Heart right ventricle (tissue), 16 donors: ENCODE data around the gene FICD. TPM values are rescaled to one million over a fixed set of nuclear protein-coding genes. Genes with fewer than 3 reads are reported as not detected.

Source experiments
- ATAC-seq, 8 donors: fragments of 200-7000 bp; cut with Tn5 transposase; one replicate each; pipeline ENCODE4 v1.9.1; 2020; ENCODE audit warnings: mild to moderate bottlenecking in 8 of 8, moderate library complexity in 8 of 8, moderate number of reproducible peaks in 1 of 8
- DNase-seq, 2 donors: peaks; one replicate each; pipeline ENCODE4 v3.0.0-alpha.2; 2020
- H3K27ac ChIP-seq, 10 donors: fragments of 200-600 bp; sonication (generic) in 2 of 10; one replicate each; pipeline versions ENCODE4 v1.5.0 to v1.8.0; 2020 to 2022; ENCODE audit warnings: mild to moderate bottlenecking in 3 of 10
- H3K27me3 ChIP-seq, 7 donors: fragments of 200-600 bp; one replicate each; pipeline ENCODE4 v1.8.0; 2021 to 2022; ENCODE audit warnings: mild to moderate bottlenecking in 2 of 7
- H3K36me3 ChIP-seq, 9 donors: fragments of 200-600 bp; sonication (generic) in 1 of 9; one replicate each; pipeline versions ENCODE4 v1.5.0 to v1.8.0; 2020 to 2022; ENCODE audit warnings: mild to moderate bottlenecking in 2 of 9
- H3K4me1 ChIP-seq, 9 donors: fragments of 200-600 bp; sonication (generic) in 1 of 9; one replicate each; pipeline versions ENCODE4 v1.5.0 to v1.8.0; 2020 to 2022; ENCODE audit warnings: mild to moderate bottlenecking in 4 of 9
- H3K4me3 ChIP-seq, 10 donors: fragments of 200-600 bp; sonication (generic) in 2 of 10; one replicate each; pipeline versions ENCODE4 v1.5.0 to v1.8.0; 2020 to 2022; ENCODE audit warnings: mild to moderate bottlenecking in 7 of 10, moderate library complexity in 2 of 10
- H3K9me3 ChIP-seq, 11 donors: fragments of 200-600 bp in 10 of 11; sonication (generic) in 2 of 11; one replicate each; pipeline versions ENCODE4 v1.5.0 to v1.8.0; 2013 to 2022; ENCODE audit warnings: mild to moderate bottlenecking in 2 of 11, control low read depth in 1 of 11, moderate library complexity in 1 of 11
- CTCF ChIP-seq, 9 donors: fragments of 200-600 bp; sonication (generic) in 2 of 9; IDR thresholded peaks; one replicate each; pipeline versions ENCODE4 v1.5.0 to v1.8.0; 2021 to 2022; ENCODE audit warnings: antibody characterized with exemption in 9 of 9, mild to moderate bottlenecking in 5 of 9, moderate library complexity in 1 of 9
- WGBS, 2 donors: extraction: QIAGEN DNeasy Blood & Tissue Kit; methylation state at CpG; one replicate each; pipeline ENCODE4 v1.1.7; 2013; ENCODE audit warnings: inconsistent platforms in 1 of 2; 5-methylcytosine and 5-hydroxymethylcytosine counted together
- intact Hi-C, 10 donors: fragments of 100-400 bp; cut with DNase I; formaldehyde crosslinking; loops; one replicate each; pipeline versions ENCODE4 v1.11.1 to v1.14.2; 2022
- polyA plus RNA-seq, 2 donors: library from polyadenylated mRNA; stranded (reverse); fragments of 200-250 nt; gene quantifications; one replicate each; pipeline ENCODE4 v1.2.3, GENCODE V29; 2013
- total RNA-seq, 10 donors: library from RNA; stranded (reverse); fragmentation: NEBNext Ultra II Directional in 3 of 10; extraction: Animal tissue kit (Norgen Biotek cat#: 25700) in 3 of 10; gene quantifications; one replicate each; pipeline versions ENCODE4 v1.2.1 to v1.2.4, GENCODE V29; 2021 to 2023
- donor health status: Arrhythmogenic right ventricular cardiomyopathy.
- donor health status: ischemic (EF 13 %, LVEDD 7.1; RV severe dilation, severe dysfunction).
- donor health status: healthy with polysubstance abuse.
- donor health status: DM: no; HTN: yes; CAD: no.
- donor health status: DM: no; HTN: no; CAD: no.
- donor health status: ischemic (EF 25% LVEDD 6.9; RV normal size, moderate dysfunction).
- donor health status: ischemic (EF 25% LVEDD 5.7; RV mildly dilated, moderate dysfunction).
- donor health status: healthy.
- donor health status: DM: yes; HTN: yes; CAD: no.
- donor health status: Ischemic cardiomyopathy.
- donor health status: ischemic (EF 35%, LVEDD 5.7; RV mildly dilated, moderate dysfunction).
- donor health status: nonischemic (EF 11% LVEDD 7.7; RV severe dilation, severe dysfunction).
- donor health status: DM: yes; HTN: yes; CAD: no.
- donor health status: PGD.
- donor health status: ischemic (EF 29% LVEDD 5.4; RV normal size, mild dysfunction).
- donor health status: nonischemic (EF 23%, LVEDD 6.1; RV moderate dilation, normal function).

Gene FICD
- total and polyA plus RNA-seq, 12 donors = 2.1 to 4.4 (median 2.8) TPM

GRCh38 chr12:108473400-108474055 is 41.5 kb upstream of the FICD start:
- Histone ChIP-seq H3K27ac (no peak overlapping the region), H3K36me3 (no peaks in the 10 kb centered on the region), H3K27me3 (peaks cover 0 to 41% (median 13%) of the 10 kb centered on the region in 7 donors), H3K4me3 (no peak overlapping the region), H3K4me1 (no peaks in the 10 kb centered on the region), H3K9me3 (no peaks in the 10 kb centered on the region)
- ATAC-seq = no peak
- no peak for DNase-seq
- intact Hi-C loops = no loop called here
- WGBS, 2 donors = 66 to 74% methylated on average over 5 of the region's 5 CpGs
- no peak for TF ChIP-seq CTCF (IDR thresholded peaks at IDR 0.05)

GRCh38 chr12:108475396-108475795 is 39.7 kb upstream of the FICD start:
- ATAC-seq (no peak), DNase-seq (no peak)
- Histone ChIP-seq H3K4me3 (no peak overlapping the region), H3K27ac (no peak overlapping the region), H3K36me3 (no peaks in the 10 kb centered on the region), H3K4me1 (no peaks in the 10 kb centered on the region), H3K27me3 (peaks cover 0 to 46% (median 15%) of the 10 kb centered on the region in 7 donors), H3K9me3 (no peaks in the 10 kb centered on the region)
- TF ChIP-seq CTCF (IDR thresholded peaks at IDR 0.05) = no peak
- intact Hi-C loops = no loop called here
- 68% methylated on average over 2 of the region's 2 CpGs for WGBS, 2 donors

GRCh38 chr12:108477055-108477880 is 37.8 kb upstream of the FICD start:
- 80 to 82% methylated on average over 11 of the region's 11 CpGs for WGBS, 2 donors
- ATAC-seq = no peak

GRCh38 chr12:108477881-108478259 is 37.2 kb upstream of the FICD start:
- no peaks in the 10 kb centered on the region for H3K36me3 ChIP-seq
- no peak overlapping the region for H3K27ac ChIP-seq
- H3K9me3 ChIP-seq = no peaks in the 10 kb centered on the region
- TF ChIP-seq CTCF (IDR thresholded peaks at IDR 0.05) = no peak
- H3K4me1 ChIP-seq = no peaks in the 10 kb centered on the region
- intact Hi-C loops = no loop called here
- H3K27me3 ChIP-seq = peaks cover 0 to 42% (median 33%) of the 10 kb centered on the region in 7 donors
- H3K4me3 ChIP-seq = no peak overlapping the region
- DNase-seq (no peak), ATAC-seq (no peak)
- 77 to 84% methylated on average over 6 of the region's 6 CpGs for WGBS, 2 donors

More at GRCh38 chr12:108477055-108477880, 37.8 kb upstream of the FICD start:
- no peak for TF ChIP-seq CTCF (IDR thresholded peaks at IDR 0.05)
- Histone ChIP-seq H3K27me3 (peaks cover 0 to 40% (median 32%) of the 10 kb centered on the region in 7 donors), H3K9me3 (no peaks in the 10 kb centered on the region), H3K36me3 (no peaks in the 10 kb centered on the region), H3K27ac (no peak overlapping the region), H3K4me1 (no peaks in the 10 kb centered on the region), H3K4me3 (no peak overlapping the region)
- intact Hi-C loops = no loop called here
- DNase-seq = no peak
